Measurements from ENCODE around the gene SERTAD2.

The SERTAD2 gene

DNA sequence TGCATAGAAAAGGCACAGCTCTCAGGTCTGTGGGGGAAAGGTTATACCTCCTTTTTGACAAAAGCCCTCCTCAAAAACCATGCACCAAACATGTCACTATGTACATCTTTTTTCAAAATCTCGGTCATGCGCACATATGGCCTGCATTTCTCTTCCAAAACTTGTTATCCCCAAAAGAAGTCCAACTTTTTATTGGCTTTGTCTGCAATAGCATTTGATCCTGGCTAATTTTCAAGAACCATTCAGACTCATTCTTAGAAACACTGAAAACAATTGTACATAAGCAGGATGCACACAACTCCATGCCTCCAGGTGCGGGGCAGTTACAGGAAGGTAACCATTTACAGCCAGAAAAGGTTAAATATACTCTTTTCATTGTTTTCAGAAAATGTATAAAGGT, 21.9 kb downstream of the SERTAD2 start:
- H4K91ac ChIP-seq (ENCODE audit: low read depth, low read length) = no peak overlapping the region
- DNase-seq = no peak
- no peak overlapping the region for H2BK5ac ChIP-seq (ENCODE audit: low read depth, low read length, poor library complexity)
- H3K4me1 ChIP-seq (ENCODE audit: control insufficient read depth in 1 of 2, insufficient read depth in 2 of 2, low read length in 2 of 2) = peaks cover 0 to 3% of the 10 kb centered on the region in 2 experiments
- no peaks in the 10 kb centered on the region for H3K9me3 ChIP-seq (ENCODE audit: insufficient read depth, low read depth, low read length)
- H3K4ac ChIP-seq (ENCODE audit: low read depth, low read length) = no peak overlapping the region
- no peak overlapping the region for H4K12ac ChIP-seq (ENCODE audit: low read depth, low read length)
- H2BK120ac ChIP-seq (ENCODE audit: insufficient read depth, low read length, poor library complexity) = no peak overlapping the region
- no peak overlapping the region for H3K9ac ChIP-seq (ENCODE audit: low read length)
- H3K27ac ChIP-seq (ENCODE audit: low read depth, low read length) = no peak overlapping the region
- no peak overlapping the region for H2AK5ac ChIP-seq (ENCODE audit: low read length)
- WGBS (ENCODE audit: extremely low coverage, insufficient coverage, insufficient read length) = no CpG with 5 or more reads among the region's 3 CpGs
- H3K27me3 ChIP-seq (ENCODE audit: insufficient read depth, low read length) = no peaks in the 10 kb centered on the region
- H3K18ac ChIP-seq (ENCODE audit: low read length) = no peak overlapping the region
- no peak overlapping the region for H2BK12ac ChIP-seq (ENCODE audit: low read length)
- no peaks in the 10 kb centered on the region for H3K79me2 ChIP-seq (ENCODE audit: control insufficient read depth, insufficient read depth, low read length, poor library complexity)
- H3K14ac ChIP-seq (ENCODE audit: low read length) = no peak overlapping the region
- no peak overlapping the region for H3K23ac ChIP-seq (ENCODE audit: low read length)
- no peak overlapping the region for H3K4me2 ChIP-seq (ENCODE audit: low read length)
- peaks cover 19 to 29% of the 10 kb centered on the region in 2 experiments for H3K36me3 ChIP-seq (ENCODE audit: control insufficient read depth in 1 of 2, insufficient read depth in 2 of 2, low read length in 2 of 2)
- no peak overlapping the region for H3K4me3 ChIP-seq (ENCODE audit: low read depth, low read length)
- H2AFZ ChIP-seq (ENCODE audit: insufficient read depth, low read length, poor library complexity) = no peak overlapping the region
- H3K79me1 ChIP-seq (ENCODE audit: low read length) = no peaks in the 10 kb centered on the region
- H4K8ac ChIP-seq (ENCODE audit: low read depth, low read length) = no peak overlapping the region

DNA sequence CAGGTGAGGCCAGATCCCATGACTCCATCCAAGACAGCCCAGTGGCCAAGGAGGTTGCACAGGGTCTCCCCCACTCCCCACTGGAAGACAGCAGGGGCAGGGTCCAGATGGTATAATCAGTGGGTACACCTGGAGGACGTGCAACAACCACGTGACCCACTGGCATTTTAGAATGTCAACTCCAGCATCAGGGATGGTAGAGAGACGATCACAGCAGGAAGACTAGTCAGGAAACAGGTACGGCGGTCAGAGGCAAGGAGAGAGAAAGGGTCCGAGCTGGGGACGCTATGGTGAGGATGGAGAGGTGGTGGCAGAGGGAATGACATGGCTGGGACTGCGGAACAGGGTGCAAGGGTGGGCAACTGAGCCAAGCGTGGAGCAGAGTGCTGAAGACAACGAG, 23.0 kb downstream of the SERTAD2 start:
- Histone ChIP-seq H3K14ac (ENCODE audit: low read length) (no peak overlapping the region), H4K8ac (ENCODE audit: low read depth, low read length) (no peak overlapping the region), H2AK5ac (ENCODE audit: low read length) (no peak overlapping the region), H2BK12ac (ENCODE audit: low read length) (no peak overlapping the region), H3K9ac (ENCODE audit: low read length) (no peak overlapping the region), H3K27me3 (ENCODE audit: insufficient read depth, low read length) (no peaks in the 10 kb centered on the region), H3K79me1 (ENCODE audit: low read length) (no peaks in the 10 kb centered on the region), H3K9me3 (ENCODE audit: insufficient read depth, low read depth, low read length) (no peaks in the 10 kb centered on the region), H4K91ac (ENCODE audit: low read depth, low read length) (no peak overlapping the region), H3K18ac (ENCODE audit: low read length) (no peak overlapping the region), H2BK120ac (ENCODE audit: insufficient read depth, low read length, poor library complexity) (no peak overlapping the region), H2BK5ac (ENCODE audit: low read depth, low read length, poor library complexity) (no peak overlapping the region), H3K79me2 (ENCODE audit: control insufficient read depth, insufficient read depth, low read length, poor library complexity) (no peaks in the 10 kb centered on the region), H2AFZ (ENCODE audit: insufficient read depth, low read length, poor library complexity) (no peak overlapping the region), H3K4me2 (ENCODE audit: low read length) (no peak overlapping the region), H3K23ac (ENCODE audit: low read length) (no peak overlapping the region), H3K36me3 (ENCODE audit: control insufficient read depth in 1 of 2, insufficient read depth in 2 of 2, low read length in 2 of 2) (peaks cover 12 to 21% of the 10 kb centered on the region in 2 experiments), H3K27ac (ENCODE audit: low read depth, low read length) (no peak overlapping the region), H3K4me3 (ENCODE audit: low read depth, low read length) (peak overlapping the region; percentile 53), H4K12ac (ENCODE audit: low read depth, low read length) (no peak overlapping the region), H3K4me1 (ENCODE audit: control insufficient read depth in 1 of 2, insufficient read depth in 2 of 2, low read length in 2 of 2) (peaks cover 0 to 3% of the 10 kb centered on the region in 2 experiments), H3K4ac (ENCODE audit: low read depth, low read length) (no peak overlapping the region)
- no CpG with 5 or more reads among the region's 10 CpGs for WGBS (ENCODE audit: extremely low coverage, insufficient coverage, insufficient read length)
- DNase-seq = no peak

DNA sequence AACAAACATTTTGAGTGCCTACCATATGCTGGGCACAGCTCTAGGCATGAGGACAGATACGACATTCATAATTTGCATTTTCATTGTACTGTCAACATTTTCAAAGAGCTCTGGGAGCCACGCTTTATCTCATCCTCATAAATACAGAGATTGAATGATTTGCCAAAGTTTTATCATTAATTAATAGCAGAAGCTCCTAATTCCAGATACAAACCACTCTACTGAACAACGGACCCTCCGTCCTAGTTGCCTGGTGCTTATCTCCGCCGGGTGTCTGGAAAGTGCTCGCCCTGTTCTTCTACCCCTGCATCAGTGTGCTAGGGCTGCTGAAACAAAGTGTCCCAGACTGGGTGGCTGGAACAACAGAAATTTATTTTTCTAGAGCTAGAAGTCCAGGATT, 23.8 kb downstream of the SERTAD2 start:
- H3K23ac ChIP-seq (ENCODE audit: low read length) = no peak overlapping the region
- no peaks in the 10 kb centered on the region for H3K9me3 ChIP-seq (ENCODE audit: insufficient read depth, low read depth, low read length)
- H3K27me3 ChIP-seq (ENCODE audit: insufficient read depth, low read length) = no peaks in the 10 kb centered on the region
- H3K79me2 ChIP-seq (ENCODE audit: control insufficient read depth, insufficient read depth, low read length, poor library complexity) = no peaks in the 10 kb centered on the region
- no peak overlapping the region for H4K12ac ChIP-seq (ENCODE audit: low read depth, low read length)
- no peak overlapping the region for H4K91ac ChIP-seq (ENCODE audit: low read depth, low read length)
- no peak overlapping the region for H3K4me3 ChIP-seq (ENCODE audit: low read depth, low read length)
- no peak overlapping the region for H3K4ac ChIP-seq (ENCODE audit: low read depth, low read length)
- H2AK5ac ChIP-seq (ENCODE audit: low read length) = no peak overlapping the region
- H3K18ac ChIP-seq (ENCODE audit: low read length) = no peak overlapping the region
- no peak overlapping the region for H2BK5ac ChIP-seq (ENCODE audit: low read depth, low read length, poor library complexity)
- no peak for DNase-seq
- H2BK120ac ChIP-seq (ENCODE audit: insufficient read depth, low read length, poor library complexity) = no peak overlapping the region
- peaks cover 10 to 17% of the 10 kb centered on the region in 2 experiments for H3K36me3 ChIP-seq (ENCODE audit: control insufficient read depth in 1 of 2, insufficient read depth in 2 of 2, low read length in 2 of 2)
- WGBS (ENCODE audit: extremely low coverage, insufficient coverage, insufficient read length) = no CpG with 5 or more reads among the region's 7 CpGs
- no peak overlapping the region for H4K8ac ChIP-seq (ENCODE audit: low read depth, low read length)
- no peak overlapping the region for H3K27ac ChIP-seq (ENCODE audit: low read depth, low read length)
- H2BK12ac ChIP-seq (ENCODE audit: low read length) = no peak overlapping the region
- no peak overlapping the region for H3K9ac ChIP-seq (ENCODE audit: low read length)
- no peaks in the 10 kb centered on the region for H3K79me1 ChIP-seq (ENCODE audit: low read length)
- no peak overlapping the region for H3K14ac ChIP-seq (ENCODE audit: low read length)
- peaks cover 0 to 3% of the 10 kb centered on the region in 2 experiments for H3K4me1 ChIP-seq (ENCODE audit: control insufficient read depth in 1 of 2, insufficient read depth in 2 of 2, low read length in 2 of 2)
- H2AFZ ChIP-seq (ENCODE audit: insufficient read depth, low read length, poor library complexity) = no peak overlapping the region
- no peak overlapping the region for H3K4me2 ChIP-seq (ENCODE audit: low read length)

DNA sequence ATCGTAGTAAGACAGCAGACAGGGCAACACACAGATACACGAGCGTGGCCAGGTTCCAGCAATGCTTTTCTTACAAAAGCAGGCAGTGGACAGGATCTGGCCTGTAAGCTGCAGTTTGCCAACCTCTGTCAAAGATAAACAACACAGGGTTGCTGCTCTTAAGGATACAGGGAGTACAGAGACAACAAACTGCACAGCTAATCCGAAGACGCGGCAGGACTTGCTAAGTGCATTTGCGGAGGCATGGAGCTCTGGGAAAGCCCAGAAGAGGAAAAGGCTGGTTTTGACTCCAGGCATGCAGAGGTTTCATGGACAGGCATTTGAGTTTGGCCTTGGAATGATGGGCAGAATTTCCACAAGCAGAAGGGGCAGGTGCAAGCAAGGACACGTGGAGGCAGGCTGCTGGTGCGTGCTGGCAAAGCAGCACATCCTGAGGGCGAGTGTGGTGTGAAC, 24.4 kb downstream of the SERTAD2 start:
- H3K4me3 ChIP-seq (ENCODE audit: low read depth, low read length) = no peak overlapping the region
- H2BK5ac ChIP-seq (ENCODE audit: low read depth, low read length, poor library complexity) = no peak overlapping the region
- no peak overlapping the region for H4K8ac ChIP-seq (ENCODE audit: low read depth, low read length)
- no peak overlapping the region for H3K14ac ChIP-seq (ENCODE audit: low read length)
- no peaks in the 10 kb centered on the region for H3K27me3 ChIP-seq (ENCODE audit: insufficient read depth, low read length)
- no peak overlapping the region for H2AK5ac ChIP-seq (ENCODE audit: low read length)
- H3K4me2 ChIP-seq (ENCODE audit: low read length) = no peak overlapping the region
- H3K4ac ChIP-seq (ENCODE audit: low read depth, low read length) = no peak overlapping the region
- no peak overlapping the region for H4K91ac ChIP-seq (ENCODE audit: low read depth, low read length)
- H4K12ac ChIP-seq (ENCODE audit: low read depth, low read length) = no peak overlapping the region
- no peak overlapping the region for H3K9ac ChIP-seq (ENCODE audit: low read length)
- H3K9me3 ChIP-seq (ENCODE audit: insufficient read depth, low read depth, low read length) = no peaks in the 10 kb centered on the region
- peaks cover 0 to 3% of the 10 kb centered on the region in 2 experiments for H3K4me1 ChIP-seq (ENCODE audit: control insufficient read depth in 1 of 2, insufficient read depth in 2 of 2, low read length in 2 of 2)
- H3K79me2 ChIP-seq (ENCODE audit: control insufficient read depth, insufficient read depth, low read length, poor library complexity) = no peaks in the 10 kb centered on the region
- WGBS (ENCODE audit: extremely low coverage, insufficient coverage, insufficient read length) = no CpG with 5 or more reads among the region's 10 CpGs
- no peak overlapping the region for H2BK12ac ChIP-seq (ENCODE audit: low read length)
- H3K18ac ChIP-seq (ENCODE audit: low read length) = no peak overlapping the region
- peaks cover 7 to 13% of the 10 kb centered on the region in 2 experiments for H3K36me3 ChIP-seq (ENCODE audit: control insufficient read depth in 1 of 2, insufficient read depth in 2 of 2, low read length in 2 of 2)
- no peak overlapping the region for H3K27ac ChIP-seq (ENCODE audit: low read depth, low read length)
- no peak for DNase-seq
- H3K23ac ChIP-seq (ENCODE audit: low read length) = no peak overlapping the region
- H2AFZ ChIP-seq (ENCODE audit: insufficient read depth, low read length, poor library complexity) = no peak overlapping the region
- no peak overlapping the region for H2BK120ac ChIP-seq (ENCODE audit: insufficient read depth, low read length, poor library complexity)
- no peaks in the 10 kb centered on the region for H3K79me1 ChIP-seq (ENCODE audit: low read length)

All from trophoblast cell (in vitro differentiated cells and primary cell).